ENCODE measurements around the gene FBLN1. TPM values are rescaled to one million over a fixed set of nuclear protein-coding genes. Genes with fewer than 3 reads are reported as not detected.
A peak's percentile ranks its signal among the peaks of the same experiment; 100 is the strongest.
"Not testable (repeated sequence)": the region's sequence is repeated elsewhere in the genome, so short reads cannot be mapped to it uniquely, and the experiment has no call there.

FBLN1 gene
- total RNA-seq, 1 donor from 2014 or later, result 297 TPM

DNA sequence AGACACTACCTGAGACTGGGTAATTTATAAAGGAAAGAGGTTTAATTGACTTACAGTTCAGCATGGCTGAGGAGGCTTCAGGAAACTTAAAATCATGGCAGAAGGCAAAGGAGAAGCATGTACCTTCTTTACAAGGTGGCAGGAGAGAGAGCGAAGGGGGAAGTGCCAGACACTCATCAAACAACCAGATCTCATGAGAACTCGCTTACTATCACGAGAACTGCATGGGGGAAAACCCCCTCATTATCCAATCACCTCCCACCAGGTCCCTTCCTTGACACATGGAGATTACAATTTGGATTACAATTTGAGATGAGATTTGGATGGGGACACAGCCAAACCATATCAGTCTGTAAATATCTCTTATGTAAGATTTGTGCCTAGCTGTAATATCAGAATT, 118.0 kb downstream of the FBLN1 start:
- no peak for DNase-seq (ENCODE audit: low spot score in 2 of 2, unreplicated experiment in 2 of 2)
- peaks cover 20% of the 10 kb centered on the region for H3K9me3 Mint-ChIP-seq
- no peak for TF ChIP-seq CTCF (IDR thresholded peaks at IDR 0.05; ENCODE audit: unreplicated experiment)
- no peaks in the 10 kb centered on the region for H3K36me3 Mint-ChIP-seq
- no peak overlapping the region for H3K4me3 Mint-ChIP-seq
- no peak overlapping the region for H3K27ac Mint-ChIP-seq
- H3K27me3 Mint-ChIP-seq (ENCODE audit: low read depth), result no peaks in the 10 kb centered on the region
- peaks cover 4% of the 10 kb centered on the region for H3K4me1 Mint-ChIP-seq

- no peaks in the 10 kb centered on the region for H3K27me3 Mint-ChIP-seq (ENCODE audit: low read depth)
- no peak for TF ChIP-seq CTCF (IDR thresholded peaks at IDR 0.05; ENCODE audit: unreplicated experiment)
- peaks cover 15% of the 10 kb centered on the region for H3K9me3 Mint-ChIP-seq
- no peak overlapping the region for H3K4me3 Mint-ChIP-seq
- H3K4me1 Mint-ChIP-seq, result peaks cover 8% of the 10 kb centered on the region
- H3K27ac Mint-ChIP-seq, result no peak overlapping the region
- DNase-seq (ENCODE audit: low spot score in 2 of 2, unreplicated experiment in 2 of 2), result no peak
- no peaks in the 10 kb centered on the region for H3K36me3 Mint-ChIP-seq
Measured at GRCh38 chr22:45621836-45622600, 119.3 kb downstream of the FBLN1 start.

DNA sequence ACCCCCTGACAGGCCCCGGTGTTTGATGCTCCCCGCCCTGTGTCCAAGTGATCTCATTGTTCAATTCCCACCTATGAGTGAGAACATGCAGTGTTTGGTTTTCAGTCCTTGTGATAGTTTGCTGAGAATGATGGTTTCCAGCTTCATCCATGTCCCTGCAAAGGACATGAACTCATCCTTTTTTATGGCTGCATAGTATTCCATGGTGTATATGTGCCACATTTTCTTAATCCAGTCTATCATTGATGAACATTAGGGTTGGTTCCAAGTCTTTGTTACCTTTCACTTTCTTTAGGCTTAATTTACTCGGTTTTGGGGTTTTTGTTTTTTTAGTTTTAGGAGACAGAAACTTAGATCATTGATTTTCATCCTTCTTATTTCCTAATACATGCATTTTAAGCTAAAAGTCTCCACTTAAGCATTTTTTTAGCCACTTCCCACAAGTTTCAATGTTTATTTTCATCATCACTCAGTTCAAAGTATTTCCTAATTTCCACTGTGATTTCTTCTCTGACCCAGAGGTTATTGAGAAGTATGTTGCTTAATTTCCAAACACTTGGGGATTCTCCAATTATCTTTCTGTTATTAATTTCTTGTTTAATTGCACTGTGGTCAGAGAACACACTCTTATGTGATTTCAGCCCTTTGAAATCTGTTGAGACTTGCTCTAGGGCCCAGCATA, 120.9 kb downstream of the FBLN1 start:
- not testable (repeated sequence) for H3K36me3 Mint-ChIP-seq; DNase-seq (ENCODE audit: low spot score in 2 of 2, unreplicated experiment in 2 of 2); H3K4me3 Mint-ChIP-seq; H3K27ac Mint-ChIP-seq; H3K27me3 Mint-ChIP-seq (ENCODE audit: low read depth)
- peaks cover 13% of the 10 kb centered on the region for H3K9me3 Mint-ChIP-seq
- peaks cover 12% of the 10 kb centered on the region for H3K4me1 Mint-ChIP-seq

- Mint-ChIP-seq H3K4me3 (no peak overlapping the region), H3K9me3 (peaks cover 5% of the 10 kb centered on the region), H3K36me3 (no peaks in the 10 kb centered on the region), H3K4me1 (peaks cover 12% of the 10 kb centered on the region), H3K27ac (peak overlapping the region; percentile 25), H3K27me3 (ENCODE audit: low read depth) (peaks cover 3% of the 10 kb centered on the region)
- DNase-seq (ENCODE audit: low spot score in 2 of 2, unreplicated experiment in 2 of 2), result no peak
- no peak for TF ChIP-seq CTCF (IDR thresholded peaks at IDR 0.05; ENCODE audit: unreplicated experiment)
Measured at GRCh38 chr22:45626198-45626651, 123.5 kb downstream of the FBLN1 start.

DNA sequence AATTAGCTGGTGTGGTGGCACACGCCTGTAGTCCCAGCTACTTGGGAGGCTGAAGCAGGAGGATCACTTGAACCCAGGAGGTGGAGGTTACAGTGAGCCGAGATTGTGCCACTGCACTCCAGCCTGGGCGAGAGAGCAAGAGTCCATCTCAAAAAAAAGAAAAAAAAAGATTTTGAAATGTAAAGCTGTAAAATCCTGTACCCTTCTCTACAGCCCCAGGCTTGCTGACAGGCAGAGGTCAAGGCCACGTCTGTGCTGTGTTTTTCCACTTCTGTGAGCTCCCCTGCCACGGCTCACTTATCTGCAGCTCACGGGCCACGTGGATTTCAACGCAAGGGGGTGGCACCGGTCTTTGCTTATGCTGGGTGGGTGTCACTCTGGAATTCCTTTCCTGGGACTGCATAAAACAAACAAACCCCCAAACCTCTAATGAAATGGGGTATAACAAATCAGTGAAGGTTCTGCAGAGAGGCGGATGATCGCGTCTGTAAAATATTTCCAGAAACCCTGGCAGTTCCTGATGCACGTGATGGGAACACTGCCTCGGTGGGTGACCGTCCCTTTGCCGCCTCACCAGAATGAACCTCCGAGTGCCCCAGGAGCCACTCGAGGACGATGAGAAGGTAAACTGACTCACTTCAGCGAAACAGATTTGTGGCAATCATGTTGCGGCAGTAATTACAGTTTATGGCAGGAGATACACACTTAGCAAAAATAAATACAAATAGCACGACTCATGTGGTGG, 125.0 kb downstream of the FBLN1 start:
- no peak for DNase-seq (ENCODE audit: low spot score in 2 of 2, unreplicated experiment in 2 of 2)
- Mint-ChIP-seq H3K36me3 (no peaks in the 10 kb centered on the region), H3K4me1 (peaks cover 16% of the 10 kb centered on the region), H3K27ac (no peak overlapping the region), H3K27me3 (ENCODE audit: low read depth) (peaks cover 7% of the 10 kb centered on the region), H3K9me3 (peaks cover 5% of the 10 kb centered on the region), H3K4me3 (no peak overlapping the region)
- no peak for TF ChIP-seq CTCF (IDR thresholded peaks at IDR 0.05; ENCODE audit: unreplicated experiment)

DNA sequence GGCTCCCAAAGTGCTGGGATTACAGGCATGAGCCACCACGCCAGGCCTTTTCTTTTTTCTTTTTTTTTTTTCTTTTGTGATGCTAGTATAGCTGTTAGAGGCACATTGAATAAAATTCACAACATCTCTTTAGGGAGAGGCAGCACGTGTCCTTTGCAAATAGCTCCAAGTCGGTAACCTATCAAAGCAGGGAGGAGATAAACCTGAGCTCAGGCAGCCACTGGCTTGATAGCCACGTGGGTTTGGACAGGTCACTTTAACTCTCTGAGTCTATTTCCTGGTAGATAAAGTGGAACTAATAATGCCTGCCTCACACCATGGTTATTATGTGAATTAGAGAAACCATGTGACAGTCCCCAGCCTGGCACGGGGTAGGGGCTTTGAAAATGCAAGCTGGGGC, 125.8 kb downstream of the FBLN1 start:
- peaks cover 5% of the 10 kb centered on the region for H3K9me3 Mint-ChIP-seq
- DNase-seq (ENCODE audit: low spot score in 2 of 2, unreplicated experiment in 2 of 2), result no peak
- peaks cover 22% of the 10 kb centered on the region for H3K4me1 Mint-ChIP-seq
- H3K4me3 Mint-ChIP-seq, result no peak overlapping the region
- no peak for TF ChIP-seq CTCF (IDR thresholded peaks at IDR 0.05; ENCODE audit: unreplicated experiment)
- H3K27me3 Mint-ChIP-seq (ENCODE audit: low read depth), result peaks cover 9% of the 10 kb centered on the region
- H3K36me3 Mint-ChIP-seq, result no peaks in the 10 kb centered on the region
- H3K27ac Mint-ChIP-seq, result no peak overlapping the region

All from mesothelial cell of epicardium (in vitro differentiated cells).